SIG-M5 (cell line): ENCODE data around the gene ZNF280B.
"Not testable (repeated sequence)": the region's sequence is repeated elsewhere in the genome, so short reads cannot be mapped to it uniquely, and the experiment has no call there.

Experiments used
- DNase-seq: peaks from one replicate; lab custom pipeline; 2025; lab: John Stamatoyannopoulos, UW

The ZNF280B gene

DNA sequence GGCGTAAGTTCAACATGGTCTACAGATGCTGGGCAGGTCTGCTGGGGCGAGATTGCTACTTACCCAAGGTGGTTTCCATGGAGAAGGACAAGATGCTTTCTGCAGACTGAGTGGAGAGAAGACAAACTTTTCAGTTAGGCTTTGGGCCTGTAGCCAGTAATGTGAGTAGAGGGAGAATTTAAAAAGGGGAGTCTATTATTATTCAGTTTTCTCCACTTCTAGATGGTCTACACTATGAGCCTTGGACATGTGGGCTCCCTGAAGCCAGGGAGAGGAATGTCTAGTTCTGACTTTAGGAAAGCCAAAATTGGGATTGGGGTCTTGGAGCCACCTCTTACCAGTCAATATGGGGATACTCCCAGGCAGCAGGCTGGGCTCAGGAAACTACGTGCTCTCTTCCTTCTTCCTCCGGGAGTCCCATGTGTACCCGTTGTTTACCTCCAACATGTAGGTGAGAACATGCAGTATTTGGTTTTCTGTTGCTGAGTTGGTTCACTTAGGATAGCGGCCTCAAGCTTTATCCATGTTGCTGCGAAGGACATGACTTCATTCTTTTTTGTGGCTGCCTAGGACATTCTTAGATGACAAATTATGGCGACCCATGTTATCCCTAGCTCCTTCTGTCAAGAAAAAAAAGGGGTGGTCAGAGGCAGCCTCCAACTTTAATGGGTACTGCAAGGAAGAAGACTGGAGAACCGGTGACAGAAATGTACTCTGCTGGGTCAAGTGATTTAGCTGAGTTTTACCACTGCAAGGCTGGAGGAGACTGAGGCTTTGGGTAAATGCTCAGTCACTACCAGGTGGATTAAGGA, 26.3 kb upstream of the ZNF280B start:
- no peak for DNase-seq

DNA sequence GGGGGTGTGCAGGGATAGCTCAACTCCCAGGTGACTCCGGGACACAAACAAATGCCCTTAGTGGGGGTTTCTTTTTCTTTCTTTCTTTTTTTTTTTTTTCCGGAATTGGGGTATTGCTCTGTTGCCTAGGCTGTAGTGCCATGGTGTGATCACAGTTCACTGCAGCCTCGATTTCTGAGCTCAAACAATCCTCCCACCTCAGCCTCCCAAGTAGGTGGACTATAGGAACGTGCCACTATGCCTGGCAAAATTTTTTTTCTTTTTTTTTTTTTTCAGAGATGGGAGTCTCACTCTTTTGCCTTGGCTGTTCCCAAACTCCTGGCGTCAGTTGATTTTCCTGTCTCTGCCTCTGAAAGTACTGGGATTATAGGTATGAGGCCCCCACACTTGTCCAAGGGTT, 25.3 kb upstream of the ZNF280B start:
- DNase-seq: no peak

DNA sequence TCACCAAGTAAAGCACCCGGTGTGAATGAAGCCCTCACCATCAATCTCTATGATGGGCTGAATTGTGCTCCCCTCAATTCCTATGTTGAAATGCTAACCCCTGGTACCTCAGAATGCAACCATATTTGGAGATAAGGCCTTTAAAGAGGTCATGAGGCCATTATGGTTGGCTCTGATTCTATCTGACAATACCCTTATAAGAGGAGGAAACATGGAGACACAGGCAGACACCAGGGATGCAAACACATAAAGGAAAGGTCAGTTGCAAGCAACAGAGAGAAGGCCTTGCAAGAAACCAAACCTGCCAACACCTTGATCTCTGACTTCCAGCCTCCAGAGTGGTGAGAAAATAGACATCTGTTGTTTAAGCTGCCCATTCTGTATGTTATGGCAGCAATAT, 24.9 kb upstream of the ZNF280B start:
- DNase-seq: no peak

DNA sequence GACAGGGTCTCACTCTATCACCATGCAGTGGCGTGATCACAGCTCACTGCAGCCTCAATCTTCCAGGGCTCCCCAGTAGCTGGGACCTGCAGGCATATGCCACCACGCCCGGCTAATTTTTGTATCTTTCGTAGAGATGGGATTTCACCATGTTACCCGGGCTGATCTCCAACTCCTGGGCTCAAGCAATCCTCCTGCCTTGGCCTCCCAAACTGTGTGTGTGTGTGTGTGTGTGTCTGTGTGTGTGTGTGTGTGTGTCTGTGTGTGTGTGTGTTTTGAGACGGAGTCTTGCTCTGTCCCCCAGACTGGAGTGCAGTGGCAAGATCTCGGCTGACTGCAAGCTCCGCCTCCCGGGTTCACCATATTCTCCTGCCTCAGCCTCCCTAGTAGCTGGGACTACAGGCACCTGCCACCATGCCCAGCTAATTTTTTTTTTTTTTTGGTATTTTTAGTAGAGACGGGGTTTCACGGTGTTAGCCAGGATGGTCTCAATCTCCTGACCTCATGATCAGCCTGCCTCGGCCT, 24.1 kb upstream of the ZNF280B start:
- DNase-seq: not testable (repeated sequence)

DNA sequence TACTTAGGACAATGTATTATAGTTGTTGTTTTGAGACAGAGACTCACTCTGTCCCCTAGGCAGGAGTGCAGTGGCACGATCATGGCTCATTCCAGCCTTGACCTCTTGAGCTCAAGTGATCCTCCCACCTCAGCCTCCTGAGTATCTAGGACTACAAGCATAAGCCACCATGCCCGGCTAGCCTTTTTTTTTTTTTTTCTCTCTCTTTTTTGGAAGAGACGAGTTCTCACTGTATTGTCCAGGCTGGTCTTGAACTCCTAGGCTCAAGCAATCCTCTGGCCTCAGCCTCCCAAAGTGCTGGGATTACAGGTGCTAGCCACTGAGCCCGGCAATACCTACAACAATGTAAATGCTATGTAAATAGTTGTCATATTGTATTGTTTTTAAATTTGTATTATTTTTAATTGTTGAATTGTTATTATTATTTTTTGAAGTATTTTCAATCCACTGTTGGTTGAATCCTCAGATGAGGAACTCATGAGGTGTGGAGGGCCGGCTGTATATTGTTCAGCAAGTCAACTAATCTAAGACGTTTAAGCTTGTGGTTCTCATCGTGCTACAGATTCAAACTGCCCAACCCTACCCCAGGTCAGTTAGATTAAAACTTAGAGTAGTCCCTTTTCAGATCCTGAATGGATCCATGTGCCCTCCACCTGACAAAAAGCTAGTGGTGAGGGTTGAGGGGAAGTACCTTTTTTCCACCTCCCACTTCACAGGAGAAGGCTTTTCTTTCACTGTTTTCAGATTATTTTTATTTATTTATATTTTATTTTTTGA, 23.4 kb upstream of the ZNF280B start:
- no peak for DNase-seq

DNA sequence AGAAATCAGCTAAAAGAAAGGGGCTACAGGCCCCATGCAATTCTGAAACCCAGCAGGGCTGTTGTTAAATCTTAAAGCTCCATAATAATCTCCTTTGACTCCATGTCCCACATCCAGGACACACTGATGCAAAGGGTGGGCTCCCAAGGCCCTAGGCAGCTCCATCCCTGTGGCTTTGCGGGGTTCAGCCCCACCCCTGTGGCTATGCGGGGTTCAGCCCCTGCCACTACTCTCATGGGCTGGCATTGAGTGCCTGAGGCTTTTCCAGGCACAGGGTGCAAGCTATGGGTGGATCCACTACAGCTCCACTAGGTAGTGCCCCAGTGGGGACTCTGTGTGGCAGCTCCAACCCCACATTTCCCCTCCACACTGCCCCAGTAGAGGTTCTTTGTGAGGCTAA, 20.2 kb upstream of the ZNF280B start:
- DNase-seq: no peak

DNA sequence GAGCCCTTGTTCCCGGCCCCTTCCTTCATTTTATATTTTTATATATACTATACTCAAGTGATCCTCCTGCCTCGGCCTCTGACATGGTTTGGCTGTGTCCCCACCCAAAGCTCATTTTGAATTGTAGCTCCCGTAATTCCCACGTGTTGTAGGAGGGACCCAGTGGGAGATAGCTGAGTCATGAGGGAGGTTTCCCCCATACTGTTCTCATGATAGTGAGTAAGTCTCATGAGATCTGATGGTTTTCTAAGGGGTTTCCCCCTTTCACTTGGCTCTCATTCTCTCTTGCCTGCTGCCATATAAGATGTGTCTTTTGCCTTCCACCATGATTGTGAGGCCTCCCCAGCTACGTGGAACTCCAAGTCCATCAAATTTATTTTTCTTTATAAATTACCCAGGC, 18.8 kb upstream of the ZNF280B start:
- no peak for DNase-seq

DNA sequence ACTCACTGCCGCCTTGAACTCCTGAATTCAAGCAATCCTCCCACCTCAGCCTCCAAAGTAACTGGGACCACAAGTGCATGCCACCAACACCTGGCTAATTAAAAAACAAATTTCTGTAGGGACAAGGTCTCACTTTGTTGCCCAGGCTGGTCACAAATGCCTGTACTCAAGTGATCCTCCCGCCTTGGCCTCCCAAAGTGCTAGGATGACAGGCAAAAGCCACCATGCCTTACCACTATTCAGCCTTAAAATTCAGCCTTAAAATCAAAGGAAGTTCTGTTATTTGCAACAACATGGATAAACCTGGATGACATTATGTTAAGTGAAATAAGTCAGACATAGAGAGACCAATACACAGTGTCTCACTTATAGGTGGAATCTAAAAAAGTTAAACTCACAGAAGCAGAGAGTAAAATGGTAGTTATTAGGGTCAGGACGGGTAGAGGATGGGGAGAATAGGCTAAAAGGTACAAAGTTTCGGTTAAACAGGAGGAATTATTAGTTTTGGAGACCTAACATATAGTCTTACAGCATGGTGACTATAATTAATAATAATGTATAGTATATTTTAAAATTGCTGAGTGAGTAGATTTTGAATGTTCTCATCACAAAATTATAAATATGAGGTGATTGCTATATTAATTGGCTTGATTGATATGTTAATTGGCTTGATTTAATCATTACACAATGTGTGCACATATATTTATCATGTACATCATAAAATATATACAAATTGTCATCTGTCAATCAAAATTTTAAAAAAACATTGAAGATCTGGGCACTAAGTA, 17.8 kb upstream of the ZNF280B start:
- no peak for DNase-seq

DNA sequence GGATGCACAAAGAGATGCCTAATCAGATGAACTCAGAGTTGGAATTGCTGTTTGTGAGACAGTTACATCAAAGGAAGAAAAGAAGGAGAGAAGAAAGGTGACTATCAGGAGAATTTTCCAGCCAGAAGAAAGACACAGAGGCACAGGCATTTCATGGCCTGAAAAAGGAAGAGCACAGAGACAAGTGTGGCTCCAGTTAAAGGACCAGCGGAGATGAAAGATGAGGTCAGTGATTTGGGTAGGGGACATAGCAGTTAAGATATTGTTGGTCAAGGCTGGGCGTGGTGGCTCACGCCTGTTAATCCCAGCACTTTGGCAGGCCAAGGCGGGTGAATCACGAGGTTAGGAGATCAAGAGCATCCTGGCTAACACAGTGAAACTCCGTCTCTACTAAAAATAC, 15.0 kb upstream of the ZNF280B start:
- DNase-seq: no peak

DNA sequence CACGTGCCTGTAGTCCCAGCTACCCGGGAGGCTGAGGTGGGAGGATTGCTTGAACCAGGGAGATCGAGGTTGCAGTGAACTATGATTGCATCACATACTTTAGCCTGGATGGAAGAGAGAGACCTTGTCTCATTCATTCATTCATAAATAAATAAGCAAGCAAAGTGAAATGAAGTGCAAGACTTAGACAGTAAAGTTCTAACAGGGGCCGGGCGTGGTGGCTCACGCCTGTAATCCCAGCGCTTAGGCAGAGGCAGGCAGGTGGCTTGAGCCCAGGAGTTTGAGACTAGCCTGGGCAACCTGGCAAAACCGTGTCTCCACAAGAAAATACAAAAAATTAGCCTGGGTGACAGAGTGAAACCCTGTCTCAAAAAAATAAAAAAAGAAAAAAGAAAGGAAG, 13.1 kb upstream of the ZNF280B start:
- no peak for DNase-seq

DNA sequence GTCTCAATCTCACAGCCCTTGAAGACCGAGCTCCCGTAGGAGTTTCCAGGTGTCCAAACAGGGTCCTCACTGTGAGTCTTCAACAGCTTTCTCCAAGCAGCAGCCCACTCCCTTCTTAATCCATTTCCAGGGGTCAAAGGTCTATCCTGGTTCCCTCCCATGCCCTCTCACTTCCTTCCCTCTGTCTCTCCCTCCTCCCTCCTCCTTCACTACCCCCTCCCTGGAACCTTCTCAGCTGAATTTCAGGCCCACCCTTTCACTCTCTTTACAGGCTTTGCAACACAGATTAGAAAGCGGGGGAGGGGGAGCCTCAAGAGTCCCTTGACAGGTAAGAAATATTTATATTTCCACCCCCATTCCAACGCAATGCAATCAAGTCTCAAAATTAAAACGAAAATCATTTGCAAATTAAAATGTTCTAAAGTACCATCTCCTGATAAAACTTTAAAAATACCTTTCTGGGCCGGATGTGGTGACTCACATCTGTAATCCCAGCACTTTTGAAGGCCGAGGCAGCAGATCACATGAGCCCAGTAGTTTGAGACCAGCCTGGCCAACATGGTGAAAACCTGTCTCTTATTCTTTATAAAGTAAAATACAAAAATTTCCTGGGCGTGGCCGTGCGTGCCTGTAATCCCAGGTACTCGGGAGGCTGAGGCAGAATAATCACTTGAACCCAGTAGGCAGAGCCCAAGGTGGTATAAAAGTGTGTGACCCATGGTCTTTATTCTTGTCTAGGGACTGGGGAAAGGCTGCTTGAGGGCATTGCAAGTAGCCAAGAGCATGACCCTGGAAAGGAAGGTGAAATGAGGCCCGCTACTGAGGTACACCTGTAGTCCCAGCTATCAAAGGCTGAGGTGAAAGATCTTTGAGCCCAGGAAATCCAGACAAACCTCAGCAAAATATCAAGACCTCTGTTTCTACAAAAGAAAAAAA, 12.4 kb upstream of the ZNF280B start:
- DNase-seq: no peak

DNA sequence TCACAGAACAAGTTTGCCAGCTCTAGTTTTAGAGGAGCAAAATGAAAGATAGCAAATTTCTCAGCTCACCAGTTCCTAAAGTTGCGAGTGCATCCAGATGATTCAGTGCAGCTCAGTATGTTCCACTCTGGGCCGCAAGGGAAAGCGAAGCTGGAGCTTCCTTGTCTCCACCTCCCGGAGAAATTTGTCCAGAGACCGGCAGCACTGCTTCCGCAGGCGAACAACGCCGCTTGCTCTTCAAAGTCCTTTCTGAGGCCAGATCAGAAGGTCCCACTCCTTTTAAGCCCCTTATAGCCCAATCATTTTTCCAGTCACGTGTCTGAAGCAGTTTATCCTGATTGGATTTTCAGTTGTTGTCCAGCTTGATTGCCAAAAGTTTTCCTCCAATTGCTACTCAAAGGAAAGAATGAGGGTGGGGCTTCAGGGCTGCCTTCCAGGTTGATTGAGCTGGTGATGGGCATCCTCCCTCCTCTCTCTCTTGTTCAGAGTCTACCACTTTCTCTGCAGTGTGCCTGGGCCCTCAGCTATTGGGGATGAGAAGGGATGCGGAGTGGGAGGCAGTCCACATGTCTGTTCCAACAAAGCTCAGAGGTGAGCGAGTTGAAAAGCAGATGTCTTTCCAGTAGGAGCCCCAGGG, 11.6 kb upstream of the ZNF280B start, which contains the start of gene ZNF280A:
Gene ZNF280A, minus strand, starts transcription at position 251 of the 637 bp plus-strand sequence. CDS start 4,640 bp downstream, outside the sequence.
- DNase-seq: no peak

DNA sequence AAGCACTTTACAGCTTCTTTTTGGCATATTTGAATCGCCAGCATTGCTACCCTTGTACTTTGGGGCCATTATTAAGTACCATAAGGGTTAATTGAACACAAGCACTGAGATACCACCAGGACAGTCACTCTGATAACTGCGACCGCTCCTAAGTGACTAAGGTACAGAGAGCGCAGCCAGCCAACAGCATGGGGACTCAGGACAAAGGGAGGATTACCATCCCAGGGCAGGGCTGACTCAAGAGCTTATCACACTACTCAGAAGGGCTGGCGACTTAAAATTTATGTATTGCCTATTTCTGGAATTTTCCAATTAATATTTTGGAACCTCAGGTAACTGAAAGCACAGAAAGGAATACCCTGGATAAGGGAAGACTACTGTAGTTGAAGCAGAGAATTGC, 11.0 kb upstream of the ZNF280B start:
- no peak for DNase-seq

DNA sequence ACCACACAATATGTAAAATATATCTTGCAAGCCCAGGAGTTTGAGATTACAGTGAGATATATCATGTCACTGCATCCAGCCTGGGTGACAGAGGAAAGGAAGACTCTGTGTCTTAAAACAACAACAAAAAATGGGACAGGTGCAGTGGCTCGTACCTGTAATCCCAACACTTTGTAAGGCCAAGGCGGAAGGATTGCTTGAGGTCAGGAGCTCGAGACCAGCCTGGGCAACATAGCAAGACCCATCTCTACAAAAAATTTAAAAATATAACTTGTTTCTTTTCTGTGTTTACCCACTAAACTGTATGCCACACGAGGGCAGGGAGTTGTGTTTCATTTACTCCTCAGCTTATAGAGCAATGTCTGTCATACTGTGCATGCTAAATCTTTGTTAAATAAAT, 8.4 kb upstream of the ZNF280B start:
- no peak for DNase-seq

DNA sequence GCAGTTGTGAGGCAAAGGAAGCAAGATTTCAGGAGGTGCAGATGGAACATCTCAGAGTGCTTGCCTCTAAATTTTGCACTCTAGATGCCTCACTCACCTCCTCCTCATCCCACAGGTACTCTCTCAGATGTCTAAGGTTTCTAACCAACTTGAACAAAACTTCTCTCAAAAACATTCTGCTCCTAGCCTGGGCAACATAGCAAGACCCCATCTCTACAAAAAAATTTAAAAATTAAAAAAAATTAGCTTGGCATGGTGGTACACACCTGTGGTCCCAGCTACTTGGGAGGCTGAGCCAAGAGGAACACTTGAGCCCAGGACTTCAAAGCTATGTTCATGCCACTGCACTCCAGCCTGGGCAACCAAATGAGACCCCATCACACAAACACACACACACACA, 7.3 kb upstream of the ZNF280B start:
- DNase-seq: no peak

DNA sequence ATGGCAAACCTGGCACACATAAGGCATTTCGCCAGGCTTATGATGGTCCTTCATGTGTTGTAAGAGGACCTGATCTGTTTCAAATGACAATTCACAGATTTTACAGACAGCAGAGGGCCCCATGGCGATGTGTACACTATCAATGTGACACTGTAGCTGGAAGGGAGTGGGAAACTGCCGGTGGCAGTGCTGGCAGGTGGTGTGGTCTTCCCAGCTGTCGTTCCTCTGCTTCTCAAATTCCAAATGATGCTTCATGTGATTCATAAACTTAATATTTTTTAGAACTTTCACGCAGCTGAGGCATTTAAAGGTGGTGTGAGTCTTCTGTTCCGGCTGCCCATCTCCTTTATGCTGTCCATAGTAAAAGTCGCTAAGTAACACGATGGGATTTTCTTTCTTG, 5.9 kb upstream of the ZNF280B start:
- DNase-seq: not testable (repeated sequence)

DNA sequence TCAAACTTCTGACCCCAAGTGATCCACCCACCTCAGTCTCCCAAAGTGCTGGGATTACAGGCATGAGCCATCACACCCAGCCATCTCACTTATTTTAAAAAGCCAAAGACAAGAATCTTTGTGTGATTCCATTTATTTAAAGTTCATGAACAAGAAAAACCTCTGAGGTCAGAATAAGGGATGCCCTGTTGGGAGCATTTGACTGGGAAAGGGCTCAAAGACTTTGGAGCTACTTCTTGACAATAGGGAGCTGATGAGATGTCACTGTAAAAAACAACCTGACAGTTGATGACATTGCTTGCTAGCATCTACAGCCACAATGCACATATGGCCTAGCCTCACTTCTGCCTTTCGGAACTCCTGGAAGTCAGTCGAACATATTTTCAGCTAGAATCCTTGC, 5.1 kb upstream of the ZNF280B start:
- no peak for DNase-seq

DNA sequence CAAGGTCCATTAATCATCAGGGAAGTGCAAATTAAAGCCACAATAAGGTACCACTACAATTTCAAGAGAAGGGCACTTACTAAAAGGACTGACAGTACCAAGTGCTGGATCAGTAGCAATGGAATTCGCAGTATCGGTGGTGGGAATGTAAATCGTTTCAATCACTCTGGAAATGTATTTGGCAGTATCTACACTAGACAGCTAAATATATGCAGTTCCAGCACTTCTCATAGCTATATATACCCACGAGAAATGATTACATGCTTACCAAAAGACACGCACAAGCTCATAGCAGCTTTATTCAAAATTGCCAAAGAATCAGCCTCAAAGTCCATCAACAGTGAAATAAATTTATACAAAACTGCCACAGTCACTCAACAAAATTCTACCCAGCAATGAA, 4.4 kb upstream of the ZNF280B start:
- DNase-seq: no peak

DNA sequence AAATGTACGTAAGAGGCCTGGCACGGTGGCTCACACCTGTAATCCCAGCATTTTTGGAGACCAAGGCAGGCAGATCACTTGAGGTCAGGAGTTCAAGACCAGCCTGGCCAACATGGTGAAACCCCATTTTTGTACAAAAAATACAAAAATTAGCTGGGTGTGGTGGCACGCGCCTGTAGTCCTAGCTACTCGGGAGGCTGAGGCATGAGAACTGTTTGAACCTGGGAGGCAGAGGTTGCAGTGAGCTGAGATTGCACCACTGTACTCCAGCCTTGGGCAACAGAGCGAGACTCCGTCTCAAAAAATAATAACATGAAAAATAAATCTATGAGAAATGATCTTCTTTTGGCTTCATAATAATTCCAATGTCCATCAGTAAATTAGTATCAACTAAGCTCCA, 2.3 kb upstream of the ZNF280B start:
- not testable (repeated sequence) for DNase-seq

DNA sequence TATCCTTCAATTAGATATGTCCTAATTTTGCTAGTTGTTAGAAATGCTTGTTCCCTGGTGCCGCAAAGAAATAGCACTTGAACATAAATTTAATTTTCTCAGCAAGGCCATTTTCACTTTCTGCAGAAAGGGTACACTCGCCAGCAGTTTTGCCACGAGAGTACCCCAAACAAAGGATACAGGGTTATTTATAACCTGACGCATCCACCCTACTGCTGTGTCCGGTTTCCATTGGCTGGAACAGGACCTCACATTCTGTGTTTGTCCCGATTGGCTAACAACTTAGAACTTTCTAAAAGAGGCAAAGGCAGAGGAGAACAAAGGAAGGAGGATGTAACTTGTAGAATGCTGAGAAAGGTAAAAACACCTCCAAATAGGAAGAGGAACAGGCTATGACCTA, 1.4 kb upstream of the ZNF280B start:
- not testable (repeated sequence) for DNase-seq
